Keratinocyte (primary cell): Measurements from ENCODE around the gene CCDC92.

Experiments used
- CTCF ChIP-seq, 3 experiments: IDR thresholded peaks in 1 of 3; conservative IDR thresholded peaks in 1 of 3; optimal IDR thresholded peaks in 1 of 3; 2 replicates in 2 of 3; 3 replicates in 1 of 3; pipeline versions ENCODE3 to v1.5.1; 2011; ENCODE audit warnings: low read length in 3 of 3, mild to moderate bottlenecking in 3 of 3, moderate library complexity in 2 of 3, control low read depth in 1 of 3, inconsistent platforms in 1 of 3; ENCODE audit not compliant: insufficient read depth in 2 of 3; ENCODE audit errors: extremely low read depth in 1 of 3
- EZH2 ChIP-seq: IDR thresholded peaks from one replicate; pipeline ENCODE4 v1.6.1; 2012; ENCODE audit warnings: inconsistent platforms, mild to moderate bottlenecking, low read length, moderate library complexity

- TF ChIP-seq CTCF (optimal IDR thresholded peaks at IDR 0.05 in 1 of 3, IDR thresholded peaks at IDR 0.05 in 1 of 3, conservative IDR thresholded peaks at IDR 0.05 in 1 of 3; ENCODE audit: extremely low read depth in 1 of 3, insufficient read depth in 2 of 3, low read length in 3 of 3) (no peak), EZH2 (no peak)
Measured at GRCh38 chr12:123896767-123897166, 75.9 kb downstream of the CCDC92 start.
